HEK293 (cell line): ENCODE results near the gene KIF13A.
"Not testable (repeated sequence)": the region's sequence is repeated elsewhere in the genome, so short reads cannot be mapped to it uniquely, and the experiment has no call there.

ENCODE experiments used
- CTCF ChIP-seq: fragments of 450-650 bp; formaldehyde crosslinking; IDR thresholded peaks from 2 replicates; pipeline ENCODE4 v1.5.1; 2016; ENCODE audit warnings: missing biosample characterization, missing genetic modification characterization
- REST ChIP-seq: fragments of 450-650 bp; formaldehyde crosslinking; IDR thresholded peaks from 2 replicates; pipeline ENCODE4 v1.5.1; 2016; ENCODE audit warnings: missing biosample characterization, missing genetic modification characterization
- ZNF121 ChIP-seq: fragments of 450-650 bp; formaldehyde crosslinking; IDR thresholded peaks from 2 replicates; pipeline ENCODE4 v1.5.1; 2016; ENCODE audit warnings: missing biosample characterization, missing genetic modification characterization
- ZNF274 ChIP-seq, 2 experiments: fragments of 200-500 bp in 1 of 2; fragments of 450-650 bp in 1 of 2; sonication (Bioruptor generic) in 1 of 2; formaldehyde crosslinking in 1 of 2; IDR thresholded peaks; 2 replicates each; pipeline versions ENCODE4 v1.5.1 to v1.6.1; 2014 to 2016; ENCODE audit warnings: borderline replicate concordance in 1 of 2, inconsistent platforms in 1 of 2, low read length in 1 of 2, missing biosample characterization in 1 of 2, missing genetic modification characterization in 1 of 2
- ZNF362 ChIP-seq: fragments of 450-650 bp; formaldehyde crosslinking; IDR thresholded peaks from 2 replicates; pipeline ENCODE4 v1.5.1; 2016; ENCODE audit warnings: missing biosample characterization, missing genetic modification characterization
- ZNF580 ChIP-seq: fragments of 450-650 bp; formaldehyde crosslinking; IDR thresholded peaks from 2 replicates; pipeline ENCODE4 v1.5.1; 2016; ENCODE audit warnings: missing biosample characterization, missing genetic modification characterization

- not testable (repeated sequence) for TF ChIP-seq ZNF121 (tag by site-specific recombination); ZNF362; ZNF580; ZNF274 (IDR thresholded peaks at IDR 0.05; ENCODE audit: low read length); ZNF274 (tag by site-specific recombination; IDR thresholded peaks at IDR 0.05; ENCODE audit: borderline replicate concordance); REST (tag by site-specific recombination); CTCF
Observed at GRCh38 chr6:17857188-17857587, 130.2 kb downstream of the KIF13A start.
